A172 (cell line): ENCODE results near the gene TCN2. TPM values are rescaled to one million over a fixed set of nuclear protein-coding genes. Genes with fewer than 3 reads are reported as not detected.
"Not testable (repeated sequence)": the region's sequence is repeated elsewhere in the genome, so short reads cannot be mapped to it uniquely, and the experiment has no call there.

ENCODE experiments used
- DNase-seq: peaks from one replicate; pipeline ENCODE4 v3.0.0-alpha.2; 2015; ENCODE audit warnings: low spot score
- total RNA-seq: library from RNA; depleted of rRNA; stranded (reverse); fragments of >200 nt; shearing (Covaris generic); gene quantifications from 2 replicates; pipeline ENCODE4 v1.2.3, GENCODE V29; 2014; rRNA removed

The TCN2 gene
- 6.1 and 6.6 TPM in 2 replicates for total RNA-seq

DNA sequence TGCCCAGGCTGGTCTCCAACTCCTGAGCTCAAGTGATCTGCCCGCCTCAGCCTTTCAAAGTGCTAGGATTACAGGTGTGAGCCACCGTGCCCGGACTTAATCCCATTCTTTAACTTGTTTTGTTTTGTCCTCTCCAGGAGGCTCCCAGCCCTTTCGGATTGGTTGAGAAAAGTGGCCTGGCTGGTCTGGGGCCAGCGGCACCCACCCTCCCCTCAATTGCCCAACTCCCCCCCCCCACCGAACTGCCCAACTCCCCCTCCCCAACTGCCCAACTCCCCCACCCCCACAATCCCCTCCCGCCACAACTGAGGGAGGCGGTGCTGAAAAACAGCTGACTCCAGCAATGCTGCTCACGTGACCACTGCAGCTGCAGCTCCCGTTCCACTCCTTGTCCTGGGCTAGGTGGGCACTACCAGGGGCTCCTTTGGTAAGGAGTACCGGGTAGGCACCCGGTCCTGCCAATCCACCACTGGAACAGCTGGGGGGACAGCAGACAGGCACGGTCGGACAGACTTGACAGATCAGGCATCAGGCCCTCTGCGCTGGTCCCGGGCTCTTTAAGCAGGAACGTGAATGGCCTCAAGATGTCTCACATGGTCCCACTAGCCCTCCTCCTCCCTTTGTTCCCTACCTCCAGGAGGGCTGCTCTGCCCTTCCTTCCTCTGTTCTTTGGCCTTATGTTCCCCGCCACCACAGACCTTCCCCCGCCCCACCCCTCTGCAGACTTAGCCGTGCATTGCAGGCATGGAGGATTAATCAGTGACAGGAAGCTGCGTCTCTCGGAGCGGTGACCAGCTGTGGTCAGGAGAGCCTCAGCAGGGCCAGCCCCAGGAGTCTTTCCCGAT lies at the start of gene TCN2:
TSS of gene TCN2 (plus strand) at position 720 of the 845 bp plus-strand sequence. CDS start 158 bp downstream, outside the sequence.
- peak; percentile 62 for DNase-seq

DNA sequence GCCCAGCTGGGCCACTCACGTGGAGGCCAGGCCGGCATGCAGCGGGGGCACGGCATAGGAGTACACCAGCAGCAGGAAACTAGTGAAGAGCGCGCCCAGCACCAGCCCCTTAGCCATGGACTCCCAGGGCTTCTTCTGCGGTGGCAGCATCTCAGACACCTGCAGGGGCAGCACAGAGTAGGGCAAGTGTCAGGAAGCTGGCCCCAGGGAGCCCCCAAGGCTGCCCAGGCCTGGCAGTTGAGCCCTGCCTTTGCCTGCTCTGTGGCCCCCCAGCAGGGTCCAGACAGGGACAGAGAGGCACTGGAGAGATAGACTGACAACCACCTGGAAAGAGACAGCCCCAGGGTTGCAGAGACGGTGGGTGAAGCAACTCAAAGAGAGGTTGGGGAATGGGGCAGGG lies 49.7 kb upstream of the TCN2 start:
- DNase-seq: no peak

GRCh38 chr22:30559889-30560288 lies 47.1 kb upstream of the TCN2 start:
- no peak for DNase-seq

- not testable (repeated sequence) for DNase-seq
Observed at GRCh38 chr22:30560643-30561202, 46.3 kb upstream of the TCN2 start.

GRCh38 chr22:30561402-30562189 lies 45.4 kb upstream of the TCN2 start:
- no peak for DNase-seq

GRCh38 chr22:30562366-30562765 lies 44.6 kb upstream of the TCN2 start:
- DNase-seq: peak; percentile 51

DNA sequence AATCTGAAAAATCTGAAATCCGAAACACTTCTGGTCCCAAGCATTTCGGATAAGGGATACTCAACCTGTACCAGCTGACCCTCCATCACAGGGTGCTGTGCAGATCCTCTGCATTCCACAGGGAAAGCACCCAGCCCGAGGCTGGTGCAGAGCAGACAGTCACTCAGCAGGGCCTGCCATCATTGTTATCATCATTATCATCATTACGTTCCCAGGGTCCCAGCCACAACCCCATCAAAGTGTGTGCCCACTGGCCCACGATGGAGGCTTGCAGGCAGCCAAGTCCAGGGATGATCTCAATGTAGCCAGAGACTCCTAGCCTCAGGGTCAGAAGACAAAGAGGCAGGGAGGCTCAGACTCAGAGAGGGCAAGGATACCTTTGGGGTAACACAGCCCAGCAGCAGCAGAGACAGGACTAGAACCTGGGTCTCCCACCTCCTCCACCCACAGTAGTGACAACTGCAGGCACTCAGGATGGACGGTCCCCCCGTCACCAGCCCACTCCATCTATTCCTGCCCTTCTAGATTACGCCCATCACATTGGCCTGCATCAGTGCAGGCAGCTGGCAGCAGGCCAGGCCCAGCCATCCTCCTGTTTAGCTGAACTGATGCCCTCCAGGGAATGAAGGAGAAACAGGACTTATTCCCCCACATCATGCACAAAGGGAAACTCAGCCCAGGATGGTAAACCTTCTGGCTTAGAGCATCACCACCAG lies 42.8 kb upstream of the TCN2 start:
- DNase-seq: no peak

GRCh38 chr22:30564761-30565119 lies 42.2 kb upstream of the TCN2 start:
- DNase-seq: no peak

- DNase-seq: peak; percentile 51
Observed at GRCh38 chr22:30565341-30565740, 41.6 kb upstream of the TCN2 start.

GRCh38 chr22:30566125-30566524 lies 40.8 kb upstream of the TCN2 start:
- no peak for DNase-seq

DNA sequence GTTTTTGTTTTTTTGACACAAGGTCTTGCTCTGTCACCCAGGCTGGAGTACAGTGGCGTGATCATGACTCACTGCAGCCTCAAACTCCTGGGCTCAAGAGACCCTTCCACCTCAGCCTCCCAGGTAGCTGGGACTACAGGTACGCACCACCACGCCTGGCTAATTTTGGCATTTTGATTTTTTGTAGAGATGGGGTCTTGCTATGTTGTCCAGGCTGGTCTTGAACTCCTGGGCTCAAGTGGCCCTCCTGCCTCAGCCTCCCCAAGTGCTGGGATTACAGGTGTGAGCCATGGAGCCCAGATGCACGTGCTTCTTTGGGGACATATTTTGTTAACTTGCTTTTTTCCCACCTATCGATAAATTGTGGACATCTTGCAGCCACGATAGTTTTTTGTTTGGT lies 39.7 kb upstream of the TCN2 start:
- not testable (repeated sequence) for DNase-seq

DNA sequence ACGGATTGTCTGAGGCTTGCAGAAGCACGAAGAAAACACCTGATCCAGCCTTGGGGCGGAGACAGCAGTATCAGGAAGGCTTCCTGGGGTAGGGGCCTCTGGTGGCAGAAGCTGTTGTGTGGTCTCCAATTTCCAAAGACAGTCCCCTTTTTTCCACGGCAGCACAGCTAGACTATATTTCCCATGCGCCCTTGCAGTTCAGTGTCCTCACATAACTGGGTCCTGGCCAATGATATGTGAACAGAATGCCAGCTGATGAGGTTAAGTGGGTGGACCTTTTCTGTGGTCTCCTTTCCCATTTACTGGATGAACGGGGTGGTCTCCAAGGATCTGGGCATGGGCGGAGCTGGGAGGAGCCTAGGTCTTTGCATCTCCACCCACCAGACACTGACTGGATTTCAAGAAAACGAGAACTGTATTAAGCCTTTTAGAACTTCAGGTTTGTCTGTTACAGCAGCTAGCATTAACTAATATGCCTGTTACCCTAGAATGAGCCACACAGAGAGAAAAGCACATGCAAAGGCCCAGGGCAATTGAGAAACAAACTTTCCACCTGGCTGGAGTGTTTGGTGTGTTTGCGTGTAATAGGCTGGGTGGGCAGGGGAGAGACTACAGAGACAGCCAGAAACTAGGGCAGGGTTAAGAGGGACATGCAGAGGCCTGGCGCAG lies 38.7 kb upstream of the TCN2 start:
- DNase-seq: no peak

- no peak for DNase-seq
Observed at GRCh38 chr22:30569674-30570202, 37.2 kb upstream of the TCN2 start.

- DNase-seq: no peak
Observed at GRCh38 chr22:30572210-30572609, 34.8 kb upstream of the TCN2 start.

- DNase-seq: no peak
Observed at GRCh38 chr22:30572840-30573593, 34.0 kb upstream of the TCN2 start.

DNA sequence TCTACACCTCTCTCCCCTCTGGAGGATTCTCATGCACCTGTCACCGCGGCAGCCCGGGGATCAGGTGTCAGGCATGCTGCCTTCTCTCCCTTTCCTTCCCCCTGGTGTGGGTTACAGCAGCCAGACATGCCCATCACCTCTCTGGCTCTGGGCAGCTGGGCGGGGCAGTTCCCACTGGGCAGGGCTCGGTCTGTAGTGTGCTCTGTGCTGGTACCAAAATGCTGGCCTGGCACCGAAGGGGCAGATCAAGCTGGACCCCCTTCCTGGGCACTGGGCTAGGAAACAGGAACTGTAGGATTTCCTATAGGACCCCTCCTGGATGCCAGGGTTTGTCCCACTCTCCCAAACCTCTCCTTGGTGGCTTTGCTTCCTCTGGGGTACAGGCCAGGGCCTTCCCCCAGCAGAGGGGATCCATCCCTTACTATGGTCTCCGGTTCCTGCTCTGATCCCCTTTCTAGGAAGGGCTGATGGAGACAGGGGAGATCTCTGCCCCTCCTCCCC lies 33.3 kb upstream of the TCN2 start:
- no peak for DNase-seq

GRCh38 chr22:30574095-30574981 lies 32.6 kb upstream of the TCN2 start, which contains the start of gene GAL3ST1:
Gene GAL3ST1 (minus strand): TSS chr22:30574665. CDS start chr22:30557392, 17,273 bp downstream.
- DNase-seq: no peak

GRCh38 chr22:30574997-30575671 lies 31.8 kb upstream of the TCN2 start:
- DNase-seq: peak; percentile 66
